Stimulated activated CD4-positive, alpha-beta T cell treated with anti-CD3 and anti-CD28 coated beads, Interleukin-1b, Interleukin-23, amount 100 ng/mL, for 24 hours (primary cell): ENCODE data around the gene ELOVL5.
"Not testable (repeated sequence)": the region's sequence is repeated elsewhere in the genome, so short reads cannot be mapped to it uniquely, and the experiment has no call there.

Experiments used
- DNase-seq, 4 experiments: peaks; one replicate each; pipeline ENCODE4 v3.0.0-alpha.2; 2020; ENCODE audit warnings: low read depth in 4 of 4, low spot score in 1 of 4

ELOVL5 gene

GRCh38 chr6:53348371-53349208, at the start of gene ELOVL5:
Gene ELOVL5 (minus strand): TSS chr6:53348950. CDS start chr6:53295699, 53,251 bp downstream.
- DNase-seq, result peak; percentile 95 to 96 (median 96)

- DNase-seq, result no peak
Observed at GRCh38 chr6:53397283-53397682, 48.5 kb upstream of the ELOVL5 start.

- no peak for DNase-seq
Observed at GRCh38 chr6:53395986-53396385, 47.2 kb upstream of the ELOVL5 start.

- DNase-seq, result no peak
Observed at GRCh38 chr6:53394704-53395103, 46.0 kb upstream of the ELOVL5 start.

GRCh38 chr6:53391170-53391569, 42.4 kb upstream of the ELOVL5 start:
- DNase-seq, result no peak

- no peak for DNase-seq
Observed at GRCh38 chr6:53390010-53390409, 41.3 kb upstream of the ELOVL5 start.

- not testable (repeated sequence) for DNase-seq
Observed at GRCh38 chr6:53388615-53389014, 39.9 kb upstream of the ELOVL5 start.

GRCh38 chr6:53382421-53382820, 33.7 kb upstream of the ELOVL5 start:
- DNase-seq, result no peak

- no peak for DNase-seq
Observed at GRCh38 chr6:53378208-53378607, 29.5 kb upstream of the ELOVL5 start.

GRCh38 chr6:53377793-53378192, 29.0 kb upstream of the ELOVL5 start:
- DNase-seq, result no peak

- DNase-seq, result no peak
Observed at GRCh38 chr6:53377289-53377688, 28.5 kb upstream of the ELOVL5 start.

- no peak for DNase-seq
Observed at GRCh38 chr6:53376661-53377226, 28.0 kb upstream of the ELOVL5 start.

- DNase-seq, result no peak
Observed at GRCh38 chr6:53375847-53376246, 27.1 kb upstream of the ELOVL5 start.

GRCh38 chr6:53373638-53374037, 24.9 kb upstream of the ELOVL5 start:
- DNase-seq, result no peak

- no peak for DNase-seq
Observed at GRCh38 chr6:53369876-53370515, 21.2 kb upstream of the ELOVL5 start.

GRCh38 chr6:53369051-53369450, 20.3 kb upstream of the ELOVL5 start:
- no peak for DNase-seq

GRCh38 chr6:53366128-53366641, 17.4 kb upstream of the ELOVL5 start:
- DNase-seq, result no peak

- DNase-seq, result no peak
Observed at GRCh38 chr6:53363341-53364079, 14.8 kb upstream of the ELOVL5 start.

- DNase-seq, result no peak
Observed at GRCh38 chr6:53361549-53362031, 12.8 kb upstream of the ELOVL5 start.

- no peak for DNase-seq
Observed at GRCh38 chr6:53360093-53360912, 11.6 kb upstream of the ELOVL5 start.

GRCh38 chr6:53359843-53360092, 11.0 kb upstream of the ELOVL5 start:
- no peak for DNase-seq
